Tibial artery (tissue), 4 donors: ENCODE measurements around the gene OPN3.

Experiments used
- DNase-seq, 2 donors: peaks; one replicate each; pipeline ENCODE4 v3.0.0-alpha.2; 2019
- H3K27ac ChIP-seq, 2 donors: fragments of 200-600 bp; sonication (generic) in 1 of 2; 1 replicate in 1 of 2; 2 replicates in 1 of 2; pipeline ENCODE4 v1.5.1; 2018 to 2019; ENCODE audit warnings: mild to moderate bottlenecking in 1 of 2
- H3K27me3 ChIP-seq, 2 donors: fragments of 200-600 bp; sonication (generic) in 1 of 2; one replicate each; pipeline versions ENCODE4 v1.5.1 to v1.6.0; 2016 to 2019
- H3K36me3 ChIP-seq, 3 donors: fragments of 200-600 bp; sonication (generic) in 2 of 3; one replicate each; pipeline ENCODE4 v1.5.1; 2016 to 2019; ENCODE audit warnings: mild to moderate bottlenecking in 2 of 3
- H3K4me1 ChIP-seq, 4 donors: fragments of 200-600 bp; sonication (generic) in 2 of 4; 1 replicate in 3 of 4; 2 replicates in 1 of 4; pipeline ENCODE4 v1.5.1; 2016 to 2019
- H3K4me3 ChIP-seq, 2 donors: fragments of 200-600 bp; sonication (generic) in 1 of 2; 1 replicate in 1 of 2; 2 replicates in 1 of 2; pipeline ENCODE4 v1.5.1; 2018 to 2019; ENCODE audit warnings: mild to moderate bottlenecking in 2 of 2
- H3K9me3 ChIP-seq, 3 donors: fragments of 200-600 bp; sonication (generic) in 1 of 3; one replicate each; pipeline ENCODE4 v1.5.1; 2016 to 2019
- intact Hi-C: fragments of 100-400 bp; cut with DNase I; formaldehyde crosslinking; loops from one replicate; pipeline ENCODE4 v1.15.0; 2023; ENCODE audit warnings: low total_unique reads
- TF ChIP-seq, protein P1 (sequence below), 2 experiments: fragments of 200-600 bp in 1 of 2; fragments of 450-650 bp in 1 of 2; IDR thresholded peaks; one replicate each; pipeline ENCODE4 v1.5.1; 2017 to 2019; ENCODE audit warnings: antibody characterized with exemption in 2 of 2, mild to moderate bottlenecking in 1 of 2, moderate library complexity in 1 of 2

The OPN3 gene

DNA sequence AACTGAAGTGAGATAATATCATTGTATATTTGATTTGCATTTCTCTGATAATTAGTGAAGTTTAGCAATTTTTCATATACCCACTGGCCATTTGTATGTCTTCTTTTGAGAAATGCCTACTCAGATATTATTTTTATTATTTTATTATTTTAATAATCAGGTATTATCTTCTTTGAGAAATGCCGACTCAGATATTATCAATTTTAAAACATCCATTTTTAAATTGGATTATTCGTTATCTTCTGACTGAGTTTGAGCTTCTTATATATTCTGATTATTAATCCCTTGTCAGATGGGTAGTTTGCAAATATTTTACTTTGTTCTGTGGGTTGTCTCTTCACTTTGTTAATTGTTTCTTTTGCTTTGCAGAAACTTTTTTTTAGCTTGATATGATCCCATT is 70.3 kb downstream of the OPN3 start:
- Histone ChIP-seq H3K27ac (no peak overlapping the region), H3K4me3 (no peak overlapping the region), H3K9me3 (no peaks in the 10 kb centered on the region), H3K27me3 (no peaks in the 10 kb centered on the region), H3K4me1 (no peaks in the 10 kb centered on the region), H3K36me3 (no peaks in the 10 kb centered on the region)
- TF ChIP-seq, protein P1, sequence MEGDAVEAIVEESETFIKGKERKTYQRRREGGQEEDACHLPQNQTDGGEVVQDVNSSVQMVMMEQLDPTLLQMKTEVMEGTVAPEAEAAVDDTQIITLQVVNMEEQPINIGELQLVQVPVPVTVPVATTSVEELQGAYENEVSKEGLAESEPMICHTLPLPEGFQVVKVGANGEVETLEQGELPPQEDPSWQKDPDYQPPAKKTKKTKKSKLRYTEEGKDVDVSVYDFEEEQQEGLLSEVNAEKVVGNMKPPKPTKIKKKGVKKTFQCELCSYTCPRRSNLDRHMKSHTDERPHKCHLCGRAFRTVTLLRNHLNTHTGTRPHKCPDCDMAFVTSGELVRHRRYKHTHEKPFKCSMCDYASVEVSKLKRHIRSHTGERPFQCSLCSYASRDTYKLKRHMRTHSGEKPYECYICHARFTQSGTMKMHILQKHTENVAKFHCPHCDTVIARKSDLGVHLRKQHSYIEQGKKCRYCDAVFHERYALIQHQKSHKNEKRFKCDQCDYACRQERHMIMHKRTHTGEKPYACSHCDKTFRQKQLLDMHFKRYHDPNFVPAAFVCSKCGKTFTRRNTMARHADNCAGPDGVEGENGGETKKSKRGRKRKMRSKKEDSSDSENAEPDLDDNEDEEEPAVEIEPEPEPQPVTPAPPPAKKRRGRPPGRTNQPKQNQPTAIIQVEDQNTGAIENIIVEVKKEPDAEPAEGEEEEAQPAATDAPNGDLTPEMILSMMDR (IDR thresholded peaks at IDR 0.05) = no peak
- DNase-seq = no peak
- intact Hi-C loops = loop anchor here (10.0 kb wide), 1 partner anchor 225 kb away; no protein-coding TSS in a partner anchor

DNA sequence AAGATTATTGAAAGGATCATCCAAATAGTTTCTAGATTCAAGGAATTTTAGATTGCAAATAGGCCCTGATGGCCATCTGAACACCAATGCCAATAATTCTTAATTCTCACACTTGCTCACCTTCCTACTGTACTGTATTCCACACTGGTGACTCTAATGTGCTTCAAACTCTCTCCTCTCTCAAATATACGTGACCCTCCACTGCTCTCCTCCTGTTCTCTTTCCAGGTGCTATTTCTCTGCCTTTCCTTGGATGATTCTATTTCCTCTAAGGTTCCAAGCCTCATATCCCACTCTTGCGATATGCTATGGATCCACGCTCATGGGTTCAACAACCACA is 79.4 kb downstream of the OPN3 start:
- intact Hi-C loops = no loop called here
- TF ChIP-seq, protein P1 (IDR thresholded peaks at IDR 0.05) = no peak

DNA sequence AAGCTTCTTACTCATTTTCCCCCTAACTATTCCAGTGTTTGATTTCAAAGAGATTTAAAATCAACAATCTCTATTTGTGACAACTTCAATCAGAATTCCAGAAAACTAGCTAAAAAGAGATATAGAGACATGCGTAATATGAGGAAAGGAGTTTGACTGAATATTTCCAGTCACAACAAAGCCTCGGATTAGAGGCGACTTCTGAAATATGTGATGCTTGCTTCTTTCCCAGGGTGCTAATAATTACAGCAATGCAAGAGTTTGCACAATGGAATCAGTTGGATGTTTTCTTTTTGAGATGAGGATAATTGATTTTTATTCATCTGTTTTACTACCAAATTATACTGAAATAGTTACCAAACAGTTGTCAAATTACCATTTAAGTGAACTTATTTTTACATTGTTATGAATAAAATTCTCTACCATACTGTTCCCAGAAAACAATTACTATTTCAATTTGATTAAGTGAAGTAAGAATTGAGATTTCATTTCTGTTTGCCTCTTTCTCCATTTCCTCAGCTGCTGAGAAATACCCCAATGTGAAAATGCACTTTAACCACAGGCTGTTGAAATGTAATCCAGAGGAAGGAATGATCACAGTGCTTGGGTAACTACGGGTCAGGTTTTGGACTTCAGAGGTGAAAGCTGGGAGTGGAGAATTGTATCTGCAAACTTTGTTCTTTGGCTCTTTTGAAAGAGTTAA is 79.9 kb downstream of the OPN3 start:
- Histone ChIP-seq H3K4me1 (no peaks in the 10 kb centered on the region), H3K4me3 (no peak overlapping the region), H3K9me3 (no peaks in the 10 kb centered on the region), H3K27ac (no peak overlapping the region), H3K36me3 (no peaks in the 10 kb centered on the region), H3K27me3 (no peaks in the 10 kb centered on the region)
- intact Hi-C loops = no loop called here
- DNase-seq = no peak
- TF ChIP-seq, protein P1 (IDR thresholded peaks at IDR 0.05) = no peak

More for the DNA sequence above, 79.4 kb downstream of the OPN3 start:
- Histone ChIP-seq H3K27me3 (no peaks in the 10 kb centered on the region), H3K36me3 (no peaks in the 10 kb centered on the region), H3K4me3 (no peak overlapping the region), H3K9me3 (no peaks in the 10 kb centered on the region), H3K27ac (no peak overlapping the region), H3K4me1 (no peaks in the 10 kb centered on the region)
- DNase-seq = no peak

DNA sequence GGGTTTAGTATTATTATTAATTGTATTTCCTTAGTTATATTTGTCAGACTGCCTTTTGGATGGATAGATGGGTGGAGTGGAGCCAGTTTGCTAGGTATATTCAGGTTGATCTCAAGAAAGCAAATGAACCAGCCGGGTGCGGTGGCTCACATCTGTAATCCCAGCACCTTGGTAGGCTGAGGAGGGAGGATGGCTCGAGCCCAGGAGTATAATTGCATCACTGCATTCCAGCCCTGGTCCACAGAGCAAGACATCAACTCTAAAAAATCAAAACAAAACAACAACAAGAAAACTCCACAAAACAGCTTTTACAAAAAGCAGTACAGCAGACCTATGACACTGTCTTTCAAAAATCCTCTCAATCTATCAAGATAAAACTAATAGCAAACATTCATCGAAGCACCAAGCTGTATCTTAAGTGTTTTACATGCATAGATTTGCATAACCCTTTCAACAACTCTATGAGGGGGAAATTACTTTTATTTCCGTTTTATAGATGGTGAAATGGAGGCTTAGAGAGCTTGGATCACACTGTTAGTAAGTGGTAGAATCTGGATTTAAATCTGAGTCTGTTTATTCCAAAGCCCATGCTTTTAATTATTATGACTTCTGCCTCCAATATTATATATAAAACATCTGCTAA is 82.5 kb downstream of the OPN3 start:
- no peak overlapping the region for H3K4me3 ChIP-seq
- intact Hi-C loops = no loop called here
- no peak for DNase-seq
- no peak overlapping the region for H3K27ac ChIP-seq
- H3K4me1 ChIP-seq = no peaks in the 10 kb centered on the region
- no peaks in the 10 kb centered on the region for H3K9me3 ChIP-seq
- TF ChIP-seq, protein P1 (IDR thresholded peaks at IDR 0.05) = no peak
- no peaks in the 10 kb centered on the region for H3K27me3 ChIP-seq
- H3K36me3 ChIP-seq = no peaks in the 10 kb centered on the region

DNA sequence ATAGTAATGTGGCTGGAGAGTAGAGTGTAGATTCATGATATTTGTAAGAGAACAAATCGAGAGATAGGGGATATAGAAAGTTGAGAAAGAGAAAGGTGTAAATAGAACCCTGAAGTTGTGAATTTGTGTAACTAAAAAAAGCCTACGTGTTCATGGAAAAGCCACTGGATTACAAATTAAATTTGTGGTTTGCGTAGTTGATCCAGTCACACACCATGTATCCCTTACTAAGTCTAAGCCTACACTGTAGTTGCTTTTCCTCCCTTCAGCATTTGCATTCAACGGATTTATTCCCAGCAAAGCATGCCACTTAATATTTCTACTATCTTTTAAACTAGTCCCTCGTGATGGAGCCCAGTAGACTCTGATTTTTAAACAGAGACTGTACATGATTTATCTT is 83.1 kb downstream of the OPN3 start:
- Histone ChIP-seq H3K36me3 (no peaks in the 10 kb centered on the region), H3K27me3 (no peaks in the 10 kb centered on the region), H3K4me1 (no peaks in the 10 kb centered on the region), H3K4me3 (no peak overlapping the region), H3K27ac (no peak overlapping the region), H3K9me3 (no peaks in the 10 kb centered on the region)
- DNase-seq = no peak
- intact Hi-C loops = no loop called here
- TF ChIP-seq, protein P1 (IDR thresholded peaks at IDR 0.05) = no peak
